HT1080 (cell line): Measurements from ENCODE around the gene ARPP19. TPM values are rescaled to one million over a fixed set of nuclear protein-coding genes. Genes with fewer than 3 reads are reported as not detected.
"Not testable (repeated sequence)": the region's sequence is repeated elsewhere in the genome, so short reads cannot be mapped to it uniquely, and the experiment has no call there.

Experiments
- DNase-seq: peaks from one replicate; pipeline ENCODE4 v3.0.0-alpha.2; 2015; ENCODE audit warnings: low read depth
- total RNA-seq: library from RNA; depleted of rRNA; stranded (reverse); fragments of >200 nt; shearing (Covaris generic); gene quantifications from 2 replicates; pipeline ENCODE4 v1.2.3, GENCODE V29; 2014; rRNA removed

The ARPP19 gene
- total RNA-seq, 1 experiment from 2014 or later = 127 TPM

DNA sequence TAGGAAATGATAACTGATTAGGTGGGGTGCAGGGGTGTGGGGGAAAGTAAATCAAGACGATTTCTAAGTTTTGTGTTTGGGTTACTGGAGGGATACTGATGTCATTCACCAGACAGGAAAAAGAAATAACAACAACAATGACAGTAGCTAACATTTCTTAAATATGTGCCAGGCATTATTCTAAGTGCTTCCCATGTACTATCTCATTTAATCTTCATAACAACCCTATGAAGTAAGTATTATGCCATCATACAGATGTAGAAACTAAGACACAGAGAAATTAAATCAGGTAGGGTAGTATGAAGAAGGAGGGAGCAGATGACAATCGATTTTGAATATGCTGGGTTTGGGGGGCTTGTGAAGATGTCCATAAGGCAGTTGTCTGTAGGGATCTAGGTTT, 53.5 kb downstream of the ARPP19 start:
- no peak for DNase-seq

DNA sequence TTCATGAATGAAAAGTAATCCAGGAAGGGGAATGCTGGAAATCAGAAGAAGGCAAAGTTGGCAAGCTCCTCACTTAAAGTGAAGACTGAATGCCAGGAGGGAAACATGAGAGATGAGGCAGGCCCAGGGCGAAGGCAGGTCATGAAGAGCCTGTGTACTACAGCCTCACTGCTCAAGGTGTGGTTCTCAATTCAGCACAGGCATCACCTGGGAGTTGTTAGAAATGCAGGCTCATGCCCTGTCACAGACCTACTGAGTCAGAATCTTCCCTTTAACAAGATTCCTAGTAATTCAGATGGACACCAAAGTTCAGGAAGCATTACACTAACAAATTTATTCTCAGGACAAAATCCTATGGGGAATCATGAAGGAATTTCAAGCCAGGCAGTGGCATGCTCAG, 54.3 kb downstream of the ARPP19 start:
- no peak for DNase-seq

DNA sequence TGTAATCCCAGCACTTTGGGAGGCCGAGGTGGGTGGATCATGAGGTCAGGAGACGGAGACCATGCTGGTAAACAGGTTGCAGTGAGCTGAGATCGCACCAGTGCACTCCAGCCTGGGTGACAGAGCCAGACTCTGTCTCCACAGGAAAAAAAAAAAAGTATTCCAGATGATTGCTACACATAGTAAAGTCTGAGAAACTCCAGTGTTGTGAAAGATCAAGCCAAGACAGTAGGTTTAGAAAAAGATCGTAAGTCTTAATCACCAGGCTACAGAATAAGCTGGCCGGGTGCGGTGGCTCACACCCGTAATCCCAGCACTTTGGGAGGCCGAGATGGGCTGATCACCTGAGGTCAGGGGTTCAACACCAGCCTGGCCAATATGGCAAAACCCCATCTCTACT, 56.0 kb downstream of the ARPP19 start:
- not testable (repeated sequence) for DNase-seq

DNA sequence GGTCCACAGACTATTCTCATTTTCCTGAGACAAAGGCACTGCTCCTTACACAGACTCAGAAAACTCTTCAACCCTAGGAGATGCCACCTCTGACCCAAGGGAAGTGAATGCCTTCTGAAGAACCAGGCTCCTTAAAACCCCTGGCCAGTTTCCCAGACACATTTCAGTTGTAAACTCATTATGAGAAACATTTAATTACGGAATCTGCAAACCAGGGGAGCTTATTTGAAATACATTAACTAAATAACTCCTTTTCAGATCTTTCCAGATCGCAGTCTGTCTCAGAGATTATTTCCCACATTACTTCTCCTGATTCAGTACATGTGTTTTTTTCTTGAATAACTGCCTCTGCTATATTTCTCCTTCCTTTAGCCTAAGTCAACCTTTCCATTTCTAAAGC, 57.7 kb downstream of the ARPP19 start:
- DNase-seq = no peak

DNA sequence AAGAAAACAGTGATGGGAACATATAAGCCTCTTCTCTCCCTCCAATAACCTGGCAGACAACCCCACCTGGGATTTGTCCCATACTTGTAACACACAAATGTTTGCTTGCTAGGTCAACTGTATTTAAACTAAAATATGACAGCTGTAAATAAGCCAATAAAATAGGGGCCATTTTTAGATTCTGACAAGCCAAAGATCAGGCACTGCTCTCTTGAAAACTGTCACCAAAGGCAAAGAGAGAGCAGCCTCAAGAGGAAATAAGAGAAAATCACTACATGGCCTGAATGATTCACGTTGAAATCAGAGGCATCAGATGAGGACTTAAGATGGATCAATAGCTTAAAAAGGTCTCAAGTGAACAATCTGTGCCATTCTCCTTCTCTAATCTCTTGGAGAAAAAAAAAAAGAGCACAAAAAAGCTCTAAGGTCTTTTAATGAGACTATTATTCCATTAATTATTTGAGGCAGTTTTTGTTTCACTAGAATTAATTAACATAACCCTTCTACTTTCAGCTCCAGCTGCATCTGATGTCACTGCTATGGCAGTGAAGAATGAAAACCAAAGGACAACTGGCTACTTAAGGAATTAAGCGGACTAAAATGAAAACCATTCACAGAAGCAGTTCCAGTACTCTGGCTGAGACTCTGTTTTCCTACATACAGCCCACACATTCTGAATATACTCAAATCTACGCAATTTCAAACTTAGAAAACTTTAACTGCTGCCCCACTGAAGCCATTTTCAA, 59.2 kb downstream of the ARPP19 start:
- no peak for DNase-seq

DNA sequence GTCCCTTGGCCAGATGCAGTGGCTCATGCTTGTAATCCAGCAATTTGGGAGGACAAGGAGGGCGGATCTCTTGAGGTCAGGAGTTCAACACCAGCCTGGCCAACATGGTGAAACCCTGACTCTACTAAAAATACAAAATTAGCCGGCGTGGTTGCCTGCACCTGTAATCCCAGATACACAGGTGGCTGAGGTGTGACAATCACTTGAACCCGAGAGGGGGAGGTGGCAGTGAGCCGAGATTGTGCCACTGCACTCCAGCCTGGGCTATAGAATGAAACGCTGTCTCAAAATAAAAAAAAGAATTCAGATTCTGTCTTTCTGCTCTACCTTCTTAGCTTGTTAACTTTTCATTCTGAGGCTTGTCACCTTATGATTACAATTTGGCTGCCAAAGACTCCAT, 62.3 kb downstream of the ARPP19 start:
- no peak for DNase-seq

DNA sequence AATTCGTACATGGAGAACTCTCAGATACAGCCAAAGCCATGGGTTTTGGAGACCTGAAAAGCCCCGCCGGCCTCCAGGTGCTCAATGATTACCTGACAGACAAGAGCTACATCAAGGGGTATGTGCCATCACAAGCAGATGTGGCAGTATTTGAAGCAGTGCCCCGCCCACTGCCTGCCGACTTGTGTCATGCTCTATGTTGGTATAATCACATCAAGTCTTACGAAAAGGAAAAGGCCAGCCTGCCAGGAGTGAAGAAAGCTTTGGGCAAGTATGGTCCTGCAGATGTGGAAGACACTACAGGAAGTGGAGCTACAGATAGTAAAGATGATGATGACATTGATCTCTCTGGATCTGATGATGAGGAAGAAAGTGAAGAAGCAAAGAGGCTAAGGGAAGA, 63.7 kb downstream of the ARPP19 start:
- DNase-seq = no peak

DNA sequence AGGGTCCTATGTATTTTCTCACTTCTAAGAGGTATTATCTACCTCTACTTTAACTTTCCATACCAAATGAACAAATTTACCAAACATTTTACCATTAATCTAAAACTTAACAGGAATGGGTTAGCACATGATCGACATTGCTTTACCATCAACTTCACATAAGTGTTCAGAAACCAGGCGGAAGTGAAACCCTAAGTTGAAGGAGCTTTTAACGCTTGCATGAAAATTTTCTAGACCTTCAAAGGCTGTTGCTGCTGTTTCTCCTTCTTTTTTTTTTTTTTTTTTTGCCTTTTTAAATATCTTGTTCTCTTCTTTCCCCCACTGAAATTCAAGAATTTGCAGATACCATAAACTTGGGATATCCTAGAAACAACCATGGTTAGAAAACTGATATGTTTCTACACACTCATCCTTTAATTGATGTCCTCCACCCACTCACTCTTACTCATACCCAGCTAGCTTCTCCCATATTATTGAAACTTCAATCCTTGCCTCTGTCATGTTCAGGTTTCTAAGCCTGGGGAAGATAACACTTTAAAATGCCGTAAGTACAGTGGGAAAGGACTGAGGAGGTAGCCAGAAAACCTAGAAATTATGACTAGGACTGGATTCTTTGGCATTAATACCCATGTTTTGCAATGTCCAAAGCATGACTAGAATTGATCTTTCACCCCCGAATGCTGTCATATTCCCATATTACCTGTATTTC, 64.9 kb downstream of the ARPP19 start:
- peak; percentile 20 for DNase-seq

DNA sequence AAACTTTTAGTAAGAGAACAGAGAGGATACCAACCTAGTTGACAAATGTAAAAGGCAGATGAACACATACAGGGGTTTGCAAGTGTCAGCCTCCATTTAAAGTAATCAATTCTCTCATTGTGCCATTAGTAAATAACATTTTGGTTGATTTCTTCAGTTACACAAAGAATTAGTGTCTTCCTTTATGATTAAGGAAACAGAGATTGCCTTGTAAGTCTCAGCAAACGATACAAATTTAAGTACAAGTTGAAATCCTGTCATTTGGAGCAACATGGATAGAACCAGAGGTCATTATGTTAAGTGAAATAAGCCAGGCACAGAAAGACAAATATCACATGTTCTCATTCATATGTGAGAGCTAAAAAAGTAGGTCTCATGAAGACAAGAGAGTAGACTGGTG, 66.2 kb downstream of the ARPP19 start:
- no peak for DNase-seq

DNA sequence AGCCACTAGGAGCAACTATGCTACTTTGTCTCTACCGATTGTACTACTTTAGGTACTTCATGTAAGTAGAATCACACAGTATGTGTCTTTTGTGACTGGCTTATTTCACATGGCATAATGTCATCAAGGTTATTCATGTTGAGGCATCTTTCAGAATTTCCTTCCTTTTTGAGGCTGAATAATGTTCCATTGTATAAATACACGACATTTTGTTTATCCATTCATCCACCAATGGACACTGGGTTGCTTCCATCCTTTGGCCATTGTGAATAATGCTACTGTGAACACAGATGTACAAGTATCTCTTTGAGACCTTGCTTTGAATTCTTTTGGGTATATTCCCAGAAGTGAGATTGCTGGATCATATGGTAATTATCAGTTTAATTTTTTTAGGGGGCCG, 69.3 kb downstream of the ARPP19 start:
- no peak for DNase-seq

DNA sequence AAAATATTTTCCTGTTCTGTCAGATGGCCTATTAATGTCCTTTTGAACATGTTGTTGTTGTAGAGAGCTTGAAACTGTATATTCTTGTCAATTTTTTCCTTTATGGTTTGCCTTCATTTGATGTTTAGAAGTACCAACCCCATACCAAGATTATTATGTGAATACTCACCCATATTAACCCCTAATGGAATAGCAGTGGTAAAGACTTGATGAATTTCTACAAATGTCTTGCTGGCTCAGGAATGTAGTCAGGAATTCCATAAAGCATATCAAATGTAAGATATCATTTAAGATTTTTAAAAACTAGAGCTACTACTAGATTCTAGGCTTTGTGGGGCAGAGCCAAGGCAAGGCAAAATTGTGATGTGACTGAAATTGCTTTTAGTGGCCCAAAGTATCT, 70.1 kb downstream of the ARPP19 start:
- DNase-seq = no peak

Other genes with a start within 250 kb of the ARPP19 start
- 31.3 and 33.7 TPM in 2 replicates for gene MYO5A, start 40.1 kb downstream of the ARPP19 start, total RNA-seq
- 2.1 and 6.0 TPM in 2 replicates for gene ATOSA, start 110.4 kb upstream of the ARPP19 start, total RNA-seq
- not detected in 2 replicates for gene ONECUT1, start 221.3 kb upstream of the ARPP19 start, total RNA-seq